Motor neuron (in vitro differentiated cells): Measurements from ENCODE around the gene CHTOP. TPM values are rescaled to one million over a fixed set of nuclear protein-coding genes. Genes with fewer than 3 reads are reported as not detected.
A peak's percentile ranks its signal among the peaks of the same experiment; 100 is the strongest.

ENCODE experiments used
- ATAC-seq, 8 experiments: fragments of 200-7000 bp; cut with Tn5 transposase; replicated peaks in 6 of 8; 2 replicates each; pipeline ENCODE4 v1.8.0; 2021; ENCODE audit warnings: mild to moderate bottlenecking in 8 of 8, moderate library complexity in 8 of 8
- H3K27ac ChIP-seq, 2 donors: fragments of 250-450 bp; sonication (Bioruptor Pico); 2 replicates each; pipeline ENCODE4 v1.9.0; 2021; ENCODE audit warnings: antibody characterized with exemption in 2 of 2, mild to moderate bottlenecking in 2 of 2, moderate library complexity in 1 of 2
- H3K4me1 ChIP-seq, 2 donors: fragments of 250-450 bp; sonication (Bioruptor Pico); replicated peaks in 1 of 2; 2 replicates each; pipeline ENCODE4 v1.6.1; 2021; ENCODE audit warnings: antibody characterized with exemption in 2 of 2, mild to moderate bottlenecking in 2 of 2, moderate library complexity in 1 of 2
- H3K4me3 ChIP-seq, 5 donors: fragments of 250-450 bp; sonication (Bioruptor Pico); 2 replicates each; pipeline ENCODE4 v1.9.0; 2021; ENCODE audit warnings: antibody characterized with exemption in 5 of 5, mild to moderate bottlenecking in 5 of 5, moderate library complexity in 4 of 5
- WGBS, 10 experiments: fragments of 450-650 bp; shearing (Covaris generic); methylation state at CpG; one replicate each; pipeline ENCODE4 v1.0.0; 2022; 5-methylcytosine and 5-hydroxymethylcytosine counted together
- in situ Hi-C, 9 experiments: fragments of 400-800 bp; cut with MboI; loops; one replicate each; pipeline ENCODE4 v1.15.0; 2021; ENCODE audit warnings: low sequenced_read_pairs in 9 of 9, low pct_unique_long_range_greater_than_20kb in 2 of 9; ENCODE audit not compliant: unreplicated experiment in 9 of 9
- total RNA-seq, 8 experiments: library from RNA; unstranded; fragments of 300-600 nt; gene quantifications; 2 replicates each; pipeline versions ENCODE4 v1.2.3 to v1.2.4, GENCODE V29; 2022

CHTOP gene
- total RNA-seq, 8 experiments from 2014 or later: 29.9 to 136 (median 99.2) TPM

DNA sequence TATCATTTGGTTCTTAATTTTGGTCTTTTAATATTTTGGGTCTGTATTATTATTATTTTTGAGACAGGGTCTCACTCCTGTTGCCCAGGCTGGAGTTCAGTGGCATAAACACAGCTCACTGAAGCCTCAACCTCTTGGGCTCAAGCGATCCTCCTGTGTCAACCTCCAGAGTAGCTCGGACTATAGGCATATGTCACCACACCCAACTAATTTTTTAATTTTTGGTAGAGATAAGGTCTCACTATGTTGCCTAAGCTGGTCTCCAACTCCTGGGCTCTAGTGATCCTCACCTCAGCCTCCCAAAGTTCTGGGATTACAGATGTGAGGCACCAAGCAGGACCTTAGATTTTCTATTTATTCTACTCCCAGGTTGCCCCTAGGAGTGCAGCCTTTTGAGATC is 39.6 kb downstream of the CHTOP start:
- WGBS, 10 experiments: 83 to 100% (median 100%) methylated on average over 1 to 2 of the region's 2 CpGs; no CpG with 5 or more reads in 3 of the 10 experiments
- H3K4me1 ChIP-seq: peaks cover 15% of the 10 kb centered on the region in 2 donors
- no peak for ATAC-seq
- H3K4me3 ChIP-seq: no peak overlapping the region
- no peak overlapping the region for H3K27ac ChIP-seq
- in situ Hi-C loops: loop anchor here in 3 of 9 experiments (10.0 to 25.0 kb wide), 3 partner anchors 289 to 314 kb away; partner anchors contain the start of genes JTB (in 2 of the 3), CREB3L4 (in 1 of the 3), CRTC2 (in 1 of the 3) and RAB13 (in 1 of the 3)

DNA sequence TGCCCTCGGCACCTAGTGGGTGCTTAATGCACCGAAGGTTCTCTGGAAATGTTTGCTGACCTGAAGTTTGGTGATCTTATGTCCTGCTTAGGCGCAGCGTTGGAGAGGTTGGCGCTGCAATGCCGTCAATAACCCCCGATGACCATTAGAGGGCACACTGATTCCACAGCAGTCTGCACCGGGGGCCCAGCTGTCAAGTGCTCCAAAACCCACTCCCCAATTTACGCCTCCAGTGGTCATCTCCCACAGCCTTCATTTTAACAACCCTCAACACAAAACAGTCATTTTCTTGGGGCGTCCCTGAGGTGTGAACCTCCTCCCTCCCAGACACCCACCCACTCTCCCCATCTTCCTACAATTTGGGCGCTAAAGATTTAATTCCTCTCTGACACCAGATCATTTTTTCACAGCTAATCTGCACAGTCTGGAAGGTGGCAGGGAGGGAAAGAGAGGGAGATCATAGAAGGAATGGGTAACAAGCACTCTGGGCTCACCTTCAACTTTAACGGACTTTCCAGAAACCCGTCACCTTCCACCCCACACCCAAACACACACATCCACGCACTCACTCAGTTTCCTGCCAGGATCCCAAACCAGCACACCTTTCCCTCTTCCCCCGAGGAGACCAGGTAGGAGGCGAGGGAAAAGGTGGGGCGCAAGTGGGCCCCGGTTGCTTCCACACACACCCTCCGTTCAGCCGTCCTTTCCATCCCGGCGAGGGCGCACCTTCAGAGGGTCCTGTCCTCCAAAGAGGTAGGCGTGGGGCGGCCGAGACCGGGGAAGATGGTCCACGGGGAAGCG is 44.1 kb downstream of the CHTOP start:
- no peak overlapping the region for H3K27ac ChIP-seq
- H3K4me3 ChIP-seq: peak overlapping the region; percentile 29 to 36 (median 35)
- peak; percentile 27 to 72 (median 64) for ATAC-seq
- peaks cover 6 to 7% of the 10 kb centered on the region in 2 donors for H3K4me1 ChIP-seq
- in situ Hi-C loops: loop anchor here in 3 of 9 experiments (10.0 to 25.0 kb wide), 2 partner anchors 297 to 309 kb away; partner anchors contain the start of genes JTB (in 3 of the 3), RAB13 (in 2 of the 3) and RPS27 (in 2 of the 3)
- WGBS, 10 experiments: 0 to 10% (median 0%) methylated on average over 1 to 16 of the region's 29 CpGs; no CpG with 5 or more reads in 1 of the 10 experiments

DNA sequence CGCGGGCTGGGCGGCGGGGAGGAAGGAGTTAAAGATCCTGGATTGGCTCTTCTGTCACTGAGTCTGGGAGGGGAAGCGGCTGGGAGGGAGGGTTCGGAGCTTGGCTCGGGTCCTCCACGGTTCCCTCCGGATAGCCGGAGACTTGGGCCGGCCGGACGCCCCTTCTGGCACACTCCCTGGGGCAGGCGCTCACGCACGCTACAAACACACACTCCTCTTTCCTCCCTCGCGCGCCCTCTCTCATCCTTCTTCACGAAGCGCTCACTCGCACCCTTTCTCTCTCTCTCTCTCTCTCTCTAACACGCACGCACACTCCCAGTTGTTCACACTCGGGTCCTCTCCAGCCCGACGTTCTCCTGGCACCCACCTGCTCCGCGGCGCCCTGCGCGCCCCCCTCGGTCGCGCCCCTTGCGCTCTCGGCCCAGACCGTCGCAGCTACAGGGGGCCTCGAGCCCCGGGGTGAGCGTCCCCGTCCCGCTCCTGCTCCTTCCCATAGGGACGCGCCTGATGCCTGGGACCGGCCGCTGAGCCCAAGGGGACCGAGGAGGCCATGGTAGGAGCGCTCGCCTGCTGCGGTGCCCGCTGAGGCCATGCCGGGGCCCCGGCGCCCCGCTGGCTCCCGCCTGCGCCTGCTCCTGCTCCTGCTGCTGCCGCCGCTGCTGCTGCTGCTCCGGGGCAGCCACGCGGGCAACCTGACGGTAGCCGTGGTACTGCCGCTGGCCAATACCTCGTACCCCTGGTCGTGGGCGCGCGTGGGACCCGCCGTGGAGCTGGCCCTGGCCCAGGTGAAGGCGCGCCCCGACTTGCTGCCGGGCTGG is 44.9 kb downstream of the CHTOP start, which contains the start of gene NPR1:
Gene NPR1 (plus strand): TSS at position 170 of the 818 bp plus-strand sequence. CDS start 421 bp downstream, at position 591.
- ATAC-seq: peak; percentile 62 to 71 (median 65)
- Histone ChIP-seq H3K4me1 (peaks cover 6 to 7% of the 10 kb centered on the region in 2 donors), H3K27ac (no peak within 1 kb of the TSS), H3K4me3 (peak within 1 kb of the TSS; percentile 29 to 36 (median 35))
- in situ Hi-C loops: loop anchor here in 3 of 9 experiments (10.0 to 25.0 kb wide), 2 partner anchors 296 to 309 kb away; partner anchors contain the start of genes JTB (in 3 of the 3), RAB13 (in 2 of the 3) and RPS27 (in 2 of the 3)
- 1 to 10% (median 5%) methylated on average over 2 to 39 of the region's 78 CpGs; no CpG with 5 or more reads in 6 of the 10 experiments for WGBS, 10 experiments

DNA sequence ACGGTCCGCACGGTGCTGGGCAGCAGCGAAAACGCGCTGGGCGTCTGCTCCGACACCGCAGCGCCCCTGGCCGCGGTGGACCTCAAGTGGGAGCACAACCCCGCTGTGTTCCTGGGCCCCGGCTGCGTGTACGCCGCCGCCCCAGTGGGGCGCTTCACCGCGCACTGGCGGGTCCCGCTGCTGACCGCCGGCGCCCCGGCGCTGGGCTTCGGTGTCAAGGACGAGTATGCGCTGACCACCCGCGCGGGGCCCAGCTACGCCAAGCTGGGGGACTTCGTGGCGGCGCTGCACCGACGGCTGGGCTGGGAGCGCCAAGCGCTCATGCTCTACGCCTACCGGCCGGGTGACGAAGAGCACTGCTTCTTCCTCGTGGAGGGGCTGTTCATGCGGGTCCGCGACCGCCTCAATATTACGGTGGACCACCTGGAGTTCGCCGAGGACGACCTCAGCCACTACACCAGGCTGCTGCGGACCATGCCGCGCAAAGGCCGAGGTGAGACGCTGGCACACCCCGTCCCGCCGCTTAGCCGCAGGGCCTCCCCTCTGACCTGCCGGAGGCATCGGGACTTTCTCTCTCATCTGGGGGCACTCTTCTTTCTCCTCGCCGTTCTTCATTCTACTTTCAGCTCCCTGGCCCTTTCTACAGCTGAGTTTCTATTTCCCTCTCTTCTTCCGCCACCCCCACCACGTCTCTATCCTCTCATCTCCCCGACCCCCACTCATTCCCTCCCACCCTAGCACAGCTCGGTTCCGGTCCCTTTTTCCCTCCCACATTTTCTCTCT is 45.7 kb downstream of the CHTOP start:
- peaks cover 6 to 7% of the 10 kb centered on the region in 2 donors for H3K4me1 ChIP-seq
- peak; percentile 41 to 71 (median 62) for ATAC-seq
- 6 to 16% (median 6%) methylated on average over 3 to 32 of the region's 73 CpGs; no CpG with 5 or more reads in 6 of the 10 experiments for WGBS, 10 experiments
- in situ Hi-C loops: loop anchor here in 3 of 9 experiments (10.0 to 25.0 kb wide), 2 partner anchors 295 to 308 kb away; partner anchors contain the start of genes JTB (in 3 of the 3), RAB13 (in 2 of the 3) and RPS27 (in 2 of the 3)
- no peak overlapping the region for H3K27ac ChIP-seq
- H3K4me3 ChIP-seq: peak overlapping the region; percentile 29 to 36 (median 35)

DNA sequence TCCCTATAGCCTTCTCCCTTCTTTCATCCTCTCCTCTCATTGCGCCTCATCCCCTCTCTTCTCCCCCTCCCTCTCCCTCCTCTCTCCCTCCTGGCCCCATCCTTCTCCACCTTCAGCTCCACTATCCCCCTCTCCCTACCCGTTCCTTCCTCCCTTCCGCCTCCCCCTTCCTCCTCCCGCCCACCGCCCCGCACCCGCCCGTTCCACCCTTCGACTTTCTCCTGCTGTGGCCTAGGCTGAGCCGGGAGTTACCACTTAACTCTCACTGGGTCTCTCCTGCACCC is 46.2 kb downstream of the CHTOP start:
- peaks cover 6 to 7% of the 10 kb centered on the region in 2 donors for H3K4me1 ChIP-seq
- no peak overlapping the region for H3K27ac ChIP-seq
- in situ Hi-C loops: loop anchor here in 2 of 9 experiments (25.0 kb wide), 1 partner anchor 307 kb away; the partner anchor contains the start of genes JTB (in 2 of the 2), RAB13 (in 2 of the 2) and RPS27 (in 2 of the 2)
- no CpG with 5 or more reads among the region's 10 CpGs for WGBS, 10 experiments
- H3K4me3 ChIP-seq: no peak overlapping the region
- no peak for ATAC-seq

DNA sequence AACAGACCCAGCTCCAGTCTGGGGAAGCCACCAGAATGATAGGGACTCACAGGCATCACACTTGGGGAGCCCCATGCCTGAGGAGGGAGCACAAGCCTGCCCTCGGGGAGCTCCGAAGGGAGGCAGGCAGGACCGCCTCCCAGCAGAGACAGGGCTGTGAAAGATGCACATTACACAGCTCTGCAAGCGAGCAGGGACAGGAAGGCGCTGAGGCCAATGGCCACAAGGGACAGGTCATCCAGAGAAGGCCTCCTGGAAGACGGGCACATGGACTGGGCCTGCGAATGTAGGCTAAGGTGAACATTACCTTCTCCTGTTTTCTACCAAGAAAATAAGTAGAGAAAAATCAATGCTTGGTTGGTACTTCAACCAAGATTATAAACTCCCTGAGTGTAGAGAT is 48.9 kb downstream of the CHTOP start:
- ATAC-seq: no peak
- in situ Hi-C loops: loop anchor here in 2 of 9 experiments (25.0 kb wide), 1 partner anchor 305 kb away; the partner anchor contains the start of genes JTB (in 2 of the 2), RAB13 (in 2 of the 2) and RPS27 (in 2 of the 2)
- no peak overlapping the region for H3K27ac ChIP-seq
- H3K4me3 ChIP-seq: no peak overlapping the region
- WGBS, 10 experiments: 50 to 80% (median 79%) methylated on average over 2 to 7 of the region's 7 CpGs; no CpG with 5 or more reads in 7 of the 10 experiments
- peaks cover 6 to 7% of the 10 kb centered on the region in 2 donors for H3K4me1 ChIP-seq

DNA sequence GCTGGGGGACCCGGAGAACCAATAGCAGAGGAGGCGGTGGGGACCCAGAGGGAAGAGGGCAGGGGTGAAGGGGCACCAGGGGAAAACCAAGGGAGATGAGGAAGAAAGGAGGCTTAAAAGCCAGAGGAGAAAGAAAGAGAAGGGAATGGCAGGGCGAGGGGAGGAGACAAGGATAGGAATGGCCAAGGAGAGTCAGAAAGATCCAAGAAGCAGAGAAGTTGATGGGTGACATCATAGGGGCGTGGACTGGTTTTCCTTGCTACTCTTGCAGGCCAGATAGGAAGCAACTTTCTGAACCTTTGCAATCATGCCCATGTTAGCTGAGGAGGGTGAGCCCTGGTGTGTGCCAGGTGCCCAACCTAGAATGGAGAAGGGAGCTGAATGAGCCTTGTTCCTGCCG is 50.0 kb downstream of the CHTOP start:
- H3K4me1 ChIP-seq: no peaks in the 10 kb centered on the region
- no peak overlapping the region for H3K4me3 ChIP-seq
- 0 to 100% (median 74%) methylated on average over 1 to 4 of the region's 5 CpGs; no CpG with 5 or more reads in 3 of the 10 experiments for WGBS, 10 experiments
- in situ Hi-C loops: loop anchor here in 2 of 9 experiments (25.0 kb wide), 1 partner anchor 303 kb away; the partner anchor contains the start of genes JTB (in 2 of the 2), RAB13 (in 2 of the 2) and RPS27 (in 2 of the 2)
- H3K27ac ChIP-seq: no peak overlapping the region
- ATAC-seq: peak in 3 of 8 experiments; percentile 21 to 80 (median 78)

DNA sequence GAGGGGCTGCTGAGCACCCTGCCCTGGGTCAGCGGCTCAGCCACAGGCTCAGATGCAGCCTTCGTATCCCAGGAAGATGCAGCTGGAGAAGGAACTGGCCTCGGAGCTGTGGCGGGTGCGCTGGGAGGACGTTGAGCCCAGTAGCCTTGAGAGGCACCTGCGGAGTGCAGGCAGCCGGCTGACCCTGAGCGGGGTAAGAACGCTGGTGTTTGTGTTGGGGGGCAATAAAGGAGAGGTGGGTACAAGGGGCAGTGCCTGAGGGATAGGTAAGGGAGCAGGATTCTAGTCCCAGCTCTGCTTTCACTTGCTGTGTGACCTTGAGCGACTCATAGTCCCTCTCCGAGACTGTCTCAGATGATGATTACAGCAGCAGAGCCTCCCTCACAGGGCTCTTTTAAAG is 51.0 kb downstream of the CHTOP start:
- no peak for ATAC-seq
- Histone ChIP-seq H3K4me1 (no peaks in the 10 kb centered on the region), H3K27ac (no peak overlapping the region), H3K4me3 (no peak overlapping the region)
- 49 to 100% (median 86%) methylated on average over 2 to 11 of the region's 12 CpGs; no CpG with 5 or more reads in 3 of the 10 experiments for WGBS, 10 experiments
- in situ Hi-C loops: loop anchor here in 2 of 9 experiments (25.0 kb wide), 1 partner anchor 302 kb away; the partner anchor contains the start of genes JTB (in 2 of the 2), RAB13 (in 2 of the 2) and RPS27 (in 2 of the 2)

DNA sequence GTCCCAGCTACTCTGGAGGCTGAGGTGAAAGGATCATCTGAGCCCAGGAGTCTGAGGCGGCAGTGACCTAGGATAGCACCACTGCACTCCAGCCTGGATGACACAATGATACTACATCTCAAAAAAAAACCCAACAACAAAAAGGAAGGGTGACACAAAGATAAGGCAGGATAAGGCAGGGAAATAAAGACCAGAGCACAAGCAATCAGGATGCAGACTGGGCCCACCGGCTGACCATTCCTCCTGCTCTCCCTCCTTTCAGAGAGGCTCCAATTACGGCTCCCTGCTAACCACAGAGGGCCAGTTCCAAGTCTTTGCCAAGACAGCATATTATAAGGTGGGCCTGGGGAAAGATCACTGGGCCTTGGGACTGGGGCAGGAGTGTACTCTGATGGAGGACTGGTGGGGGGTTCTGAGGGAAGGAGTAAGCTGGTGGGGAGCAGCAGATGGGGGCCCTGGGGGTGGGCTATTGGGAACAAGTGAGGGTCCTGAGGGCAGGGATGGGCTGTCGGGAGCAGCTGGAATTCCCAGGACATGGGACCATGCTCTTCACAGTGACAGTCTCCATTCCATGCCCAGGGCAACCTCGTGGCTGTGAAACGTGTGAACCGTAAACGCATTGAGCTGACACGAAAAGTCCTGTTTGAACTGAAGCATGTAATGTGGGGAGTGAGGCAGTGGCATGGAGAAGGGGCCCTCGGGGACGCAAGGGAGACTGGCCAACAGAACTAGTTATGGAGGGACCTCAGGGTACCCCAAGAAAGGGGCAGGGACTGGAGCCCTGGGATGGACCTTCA is 51.9 kb downstream of the CHTOP start:
- no peak for ATAC-seq
- 0 to 100% (median 60%) methylated on average over 1 to 7 of the region's 11 CpGs; no CpG with 5 or more reads in 4 of the 10 experiments for WGBS, 10 experiments
- H3K4me1 ChIP-seq: no peaks in the 10 kb centered on the region
- no peak overlapping the region for H3K4me3 ChIP-seq
- in situ Hi-C loops: loop anchor here in 2 of 9 experiments (25.0 kb wide), 1 partner anchor 302 kb away; the partner anchor contains the start of genes JTB (in 2 of the 2), RAB13 (in 2 of the 2) and RPS27 (in 2 of the 2)
- H3K27ac ChIP-seq: no peak overlapping the region

DNA sequence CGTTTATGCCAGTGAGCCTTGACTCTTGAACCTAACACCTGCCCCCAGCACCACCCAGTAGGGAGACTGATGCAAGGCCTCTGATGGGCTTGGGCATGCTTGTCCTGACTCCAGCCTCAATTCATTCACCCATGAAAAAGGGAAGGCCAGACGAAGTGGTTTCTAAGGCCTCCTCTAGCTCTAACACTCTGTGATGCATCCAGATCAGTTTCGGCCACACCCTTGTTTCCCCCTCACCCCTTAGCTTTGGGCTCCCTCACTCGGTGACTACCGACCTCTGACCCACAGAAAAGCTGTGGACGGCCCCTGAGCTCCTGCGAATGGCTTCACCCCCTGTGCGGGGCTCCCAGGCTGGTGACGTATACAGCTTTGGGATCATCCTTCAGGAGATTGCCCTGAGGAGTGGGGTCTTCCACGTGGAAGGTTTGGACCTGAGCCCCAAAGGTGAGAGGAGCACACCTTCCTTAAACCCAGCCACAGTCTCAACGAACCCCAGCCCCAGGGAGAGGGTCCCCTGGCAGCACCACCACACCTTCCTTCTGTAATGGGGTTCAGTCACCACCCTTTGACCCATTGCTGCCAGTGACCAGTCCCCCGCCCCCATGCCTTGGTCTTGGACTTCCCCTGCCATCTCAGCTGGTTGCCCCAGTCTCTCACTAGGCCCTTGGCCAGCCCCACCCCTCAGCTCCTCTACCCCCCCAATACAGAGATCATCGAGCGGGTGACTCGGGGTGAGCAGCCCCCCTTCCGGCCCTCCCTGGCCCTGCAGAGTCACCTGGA is 53.7 kb downstream of the CHTOP start:
- H3K4me1 ChIP-seq: peaks cover 0 to 8% of the 10 kb centered on the region in 2 donors
- no peak overlapping the region for H3K4me3 ChIP-seq
- ATAC-seq: no peak
- in situ Hi-C loops: loop anchor here in 2 of 9 experiments (25.0 kb wide), 1 partner anchor 300 kb away; the partner anchor contains the start of genes JTB (in 2 of the 2), RAB13 (in 2 of the 2) and RPS27 (in 2 of the 2)
- H3K27ac ChIP-seq: no peak overlapping the region
- WGBS, 10 experiments: 20 to 100% (median 95%) methylated on average over 1 to 9 of the region's 16 CpGs; no CpG with 5 or more reads in 5 of the 10 experiments
